K562 (cell line): ENCODE data around the gene EVPL. TPM values are rescaled to one million over a fixed set of nuclear protein-coding genes. Genes with fewer than 3 reads are reported as not detected.

ENCODE experiments used
- ARID3B ChIP-seq: fragments of 250-450 bp; sonication (Bioruptor Pico); IDR thresholded peaks from 2 replicates; pipeline ENCODE4 v1.4.0; 2020; ENCODE audit warnings: borderline replicate concordance
- ATF7 ChIP-seq: fragments of 450-650 bp; IDR thresholded peaks from 2 replicates; pipeline ENCODE4 v1.7.1; 2014; ENCODE audit warnings: mild to moderate bottlenecking, moderate library complexity
- BRD4 ChIP-seq: fragments of 200-600 bp; sonication (generic); IDR thresholded peaks from 2 replicates; pipeline ENCODE4 v1.6.1; 2017; ENCODE audit warnings: inconsistent platforms
- BRF1 ChIP-seq: IDR thresholded peaks from 3 replicates; pipeline ENCODE4 v1.6.1; 2011; ENCODE audit warnings: borderline replicate concordance, mild to moderate bottlenecking; ENCODE audit not compliant: insufficient read length; ENCODE audit errors: extremely low read depth
- CBFA2T3 ChIP-seq: fragments of 450-650 bp; IDR thresholded peaks from 2 replicates; pipeline ENCODE4 v1.6.1; 2017
- IRF9 ChIP-seq: fragments of 450-650 bp; IDR thresholded peaks from 2 replicates; pipeline ENCODE4 v1.6.1; 2016; ENCODE audit warnings: missing biosample characterization, missing genetic modification characterization
- KAT7 ChIP-seq: sonication (generic); formaldehyde crosslinking; IDR thresholded peaks from 2 replicates; pipeline ENCODE4 v1.8.0; 2022; ENCODE audit warnings: missing genetic modification reagents, mild to moderate bottlenecking, borderline replicate concordance
- KDM2B ChIP-seq: fragments of 250-450 bp; sonication (Bioruptor Pico); IDR thresholded peaks from 2 replicates; pipeline ENCODE4 v1.8.0; 2021; ENCODE audit warnings: mild to moderate bottlenecking, moderate library complexity
- LEF1 ChIP-seq: fragments of 450-650 bp; IDR thresholded peaks from 2 replicates; pipeline ENCODE4 v1.6.1; 2016; ENCODE audit warnings: mild to moderate bottlenecking
- MNT ChIP-seq, 2 experiments: fragments of 450-650 bp; conservative IDR thresholded peaks; 2 replicates each; pipeline ENCODE4 v1.6.1; 2017; ENCODE audit warnings: mild to moderate bottlenecking in 2 of 2, moderate library complexity in 2 of 2
- MYC ChIP-seq, 2 experiments: fragments of 250-450 bp in 1 of 2; sonication (Bioruptor Pico) in 1 of 2; IDR thresholded peaks; 2 replicates each; pipeline versions ENCODE4 v1.5.1 to v1.6.1; 2012 to 2021; ENCODE audit warnings: low read depth in 2 of 2, borderline replicate concordance in 1 of 2, improper control_type of control experiment in 1 of 2, low read length in 1 of 2, mild to moderate bottlenecking in 1 of 2, moderate library complexity in 1 of 2
- NR2C2 ChIP-seq, 2 experiments: fragments of 200-800 bp in 1 of 2; sonication (Bioruptor generic) in 1 of 2; sonication (generic) in 1 of 2; formaldehyde crosslinking in 1 of 2; IDR thresholded peaks; 2 replicates each; pipeline versions ENCODE4 v1.6.1 to v1.8.0; 2016 to 2022; ENCODE audit warnings: mild to moderate bottlenecking in 1 of 2, missing compliant biosample characterization in 1 of 2, missing genetic modification characterization in 1 of 2, missing genetic modification reagents in 1 of 2
- SMAD1 ChIP-seq: fragments of 150-350 bp; IDR thresholded peaks from 2 replicates; pipeline ENCODE4 v1.6.1; 2014; ENCODE audit warnings: low read length, low read depth; ENCODE audit not compliant: partially characterized antibody
- TAF7 ChIP-seq: fragments of 450-650 bp; IDR thresholded peaks from 2 replicates; pipeline ENCODE4 v1.6.1; 2016; ENCODE audit warnings: missing genetic modification characterization, missing compliant biosample characterization
- TEAD4 ChIP-seq, 2 experiments: sonication (generic) in 1 of 2; formaldehyde crosslinking in 1 of 2; IDR thresholded peaks; 2 replicates each; pipeline versions ENCODE4 v1.6.1 to v1.8.0; 2012 to 2022; ENCODE audit warnings: borderline replicate concordance in 1 of 2, inconsistent platforms in 1 of 2, low read length in 1 of 2, mild to moderate bottlenecking in 1 of 2, missing genetic modification reagents in 1 of 2
- USF1 ChIP-seq: sonication (generic); formaldehyde crosslinking; IDR thresholded peaks from 2 replicates; pipeline ENCODE4 v1.9.0; 2022; ENCODE audit warnings: mild to moderate bottlenecking, missing genetic modification reagents
- ZBTB49 ChIP-seq: sonication (generic); formaldehyde crosslinking; IDR thresholded peaks from 2 replicates; pipeline ENCODE4 v1.8.0; 2022; ENCODE audit warnings: missing genetic modification reagents, mild to moderate bottlenecking, borderline replicate concordance
- ZNF507 ChIP-seq: conservative IDR thresholded peaks from 2 replicates; pipeline ENCODE4 v1.6.1; 2017; ENCODE audit warnings: missing genetic modification characterization, missing compliant biosample characterization
- polyA plus RNA-seq, 8 experiments: library from polyadenylated mRNA; depleted of rRNA in 4 of 8; stranded (reverse) in 5 of 8; unstranded in 3 of 8; fragments of >200 nt; fragmentation: Nextera tagmentation in 2 of 8; fragmentation: Illumina TruSeq in 1 of 8; extraction: Ambion mirVana in 2 of 8; extraction: Trizol in 1 of 8; gene quantifications; 2 replicates each; pipeline versions ENCODE4 v1.2.1 to v1.2.3, GENCODE V29; 2011 to 2014; ENCODE audit warnings: inconsistent platforms in 1 of 8, missing spikeins in 1 of 8
- total RNA-seq, 7 experiments: library from RNA; depleted of rRNA in 6 of 7; stranded (reverse); fragments of >200 nt in 6 of 7; fragmentation: Illumina TruSeq in 2 of 7; extraction: Trizol in 2 of 7; gene quantifications; 2 replicates each; pipeline versions ENCODE4 v1.2.1 to v1.2.3, GENCODE V29; 2011 to 2021; ENCODE audit warnings: low replicate concordance in 1 of 7

The EVPL gene
- total and polyA plus RNA-seq, 9 of the 15 experiments (the other 6 are each of a cell fraction or from before 2014, with no cell fraction given), result 0.08 to 0.18 (median 0.16) TPM; not detected in 5

- 0 out of 2 replicates have a peak, but pooled peaks have one; percentile 36 for TF ChIP-seq ZBTB49 (CRISPR knock-in tag)
- peak; percentile 66; the same call in 1 of the 2 replicates for TF ChIP-seq ATF7
- TF ChIP-seq TEAD4 (IDR thresholded peaks at IDR 0.05; ENCODE audit: low read length), result peak; percentile 23; the same call in 1 of the 2 replicates
- peak; percentile 53; the same call in 1 of the 2 replicates for TF ChIP-seq TEAD4 (CRISPR knock-in tag; IDR thresholded peaks at IDR 0.05; ENCODE audit: borderline replicate concordance)
- 0 out of 2 replicates have a peak, but pooled peaks have one; percentile 12 for TF ChIP-seq USF1 (CRISPR knock-in tag)
- peak; percentile 83; the same call in 1 of the 2 replicates for TF ChIP-seq BRD4
- peak; percentile 96; the same call in 1 of the 2 replicates for TF ChIP-seq KAT7 (CRISPR knock-in tag)
- peak; percentile 68 for TF ChIP-seq TAF7 (tag)
- no peak for TF ChIP-seq BRF1
- TF ChIP-seq NR2C2 (CRISPR knock-in tag; IDR thresholded peaks at IDR 0.05), result 0 out of 2 replicates have a peak, but pooled peaks have one; percentile 46
- TF ChIP-seq NR2C2 (tag; IDR thresholded peaks at IDR 0.05), result peak; percentile 91
- peak; percentile 76 to 86 for TF ChIP-seq MNT (conservative IDR thresholded peaks at IDR 0.05)
- TF ChIP-seq LEF1, result no peak
- TF ChIP-seq IRF9, result no peak
- TF ChIP-seq SMAD1, result no peak
- TF ChIP-seq KDM2B (CRISPR knock-in tag), result no peak
- TF ChIP-seq MYC (IDR thresholded peaks at IDR 0.05; ENCODE audit: low read depth, low read length), result peak; percentile 94
- TF ChIP-seq MYC (CRISPR knock-in tag; IDR thresholded peaks at IDR 0.05; ENCODE audit: borderline replicate concordance, low read depth), result peak; percentile 80
- TF ChIP-seq ARID3B (CRISPR knock-in tag), result 0 out of 2 replicates have a peak, but pooled peaks have one; percentile 30
- TF ChIP-seq CBFA2T3, result no peak
- no peak for TF ChIP-seq ZNF507 (tag)
Measured at GRCh38 chr17:76072148-76072858, 45.2 kb upstream of the EVPL start, which contains the start of gene SRP68 (continued).
